ENCODE measurements around the gene SNED1.

The SNED1 gene

GRCh38 chr2:240960309-240960970, 38.0 kb upstream of the SNED1 start:
- DNase-seq = no peak

DNA sequence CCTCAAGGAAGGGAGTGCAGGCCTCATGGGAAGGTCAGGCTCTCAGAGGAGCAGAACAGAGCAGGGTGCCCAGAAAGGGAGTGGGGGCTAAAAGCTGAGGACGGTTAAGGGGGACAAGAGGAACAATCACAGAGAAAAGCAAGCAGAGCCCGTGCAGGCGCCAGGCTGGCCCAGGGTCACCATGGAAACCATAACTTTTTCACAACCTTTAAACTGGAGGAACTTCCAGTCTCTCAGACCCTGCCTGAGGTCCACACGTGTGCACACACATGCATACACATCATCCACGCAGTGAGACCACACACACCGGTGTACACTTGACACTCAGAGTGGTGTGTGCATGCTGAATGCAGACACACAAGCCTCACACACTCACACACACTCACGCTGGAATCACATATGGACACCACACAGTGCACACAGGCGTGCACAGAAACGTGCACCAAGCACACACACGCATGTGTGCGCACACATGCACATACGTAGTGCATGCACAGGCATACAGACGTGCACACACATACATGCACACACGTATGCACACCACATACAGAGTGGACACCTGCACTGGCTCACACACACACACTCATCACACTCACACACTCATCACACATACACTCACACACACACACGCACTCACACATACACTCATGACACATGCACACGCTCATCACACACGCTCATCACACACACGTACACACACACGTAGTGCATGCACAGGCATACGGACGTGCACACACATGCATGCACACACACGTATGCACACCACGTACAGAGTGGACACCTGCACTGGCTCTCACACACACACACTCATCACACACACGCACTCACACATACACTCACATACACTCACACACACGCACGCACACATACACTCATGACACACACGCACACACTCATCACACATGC, 37.2 kb upstream of the SNED1 start:
- DNase-seq = no peak

DNA sequence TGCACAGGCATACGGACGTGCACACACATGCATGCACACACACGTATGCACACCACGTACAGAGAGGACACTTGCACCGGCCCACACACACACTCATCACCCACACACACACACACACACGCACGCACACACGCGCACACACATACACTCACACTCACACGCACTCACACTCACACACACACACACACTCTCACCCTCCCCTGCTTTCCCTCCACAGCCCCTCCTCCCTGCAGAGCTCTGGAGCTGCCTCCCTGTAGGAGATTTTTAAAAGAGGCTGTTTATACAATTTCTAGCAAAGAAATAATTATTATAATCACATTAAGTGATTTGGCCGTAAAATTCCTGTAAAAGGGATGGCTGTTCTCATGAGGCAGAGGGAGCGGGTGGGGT, 36.5 kb upstream of the SNED1 start:
- DNase-seq = no peak

DNA sequence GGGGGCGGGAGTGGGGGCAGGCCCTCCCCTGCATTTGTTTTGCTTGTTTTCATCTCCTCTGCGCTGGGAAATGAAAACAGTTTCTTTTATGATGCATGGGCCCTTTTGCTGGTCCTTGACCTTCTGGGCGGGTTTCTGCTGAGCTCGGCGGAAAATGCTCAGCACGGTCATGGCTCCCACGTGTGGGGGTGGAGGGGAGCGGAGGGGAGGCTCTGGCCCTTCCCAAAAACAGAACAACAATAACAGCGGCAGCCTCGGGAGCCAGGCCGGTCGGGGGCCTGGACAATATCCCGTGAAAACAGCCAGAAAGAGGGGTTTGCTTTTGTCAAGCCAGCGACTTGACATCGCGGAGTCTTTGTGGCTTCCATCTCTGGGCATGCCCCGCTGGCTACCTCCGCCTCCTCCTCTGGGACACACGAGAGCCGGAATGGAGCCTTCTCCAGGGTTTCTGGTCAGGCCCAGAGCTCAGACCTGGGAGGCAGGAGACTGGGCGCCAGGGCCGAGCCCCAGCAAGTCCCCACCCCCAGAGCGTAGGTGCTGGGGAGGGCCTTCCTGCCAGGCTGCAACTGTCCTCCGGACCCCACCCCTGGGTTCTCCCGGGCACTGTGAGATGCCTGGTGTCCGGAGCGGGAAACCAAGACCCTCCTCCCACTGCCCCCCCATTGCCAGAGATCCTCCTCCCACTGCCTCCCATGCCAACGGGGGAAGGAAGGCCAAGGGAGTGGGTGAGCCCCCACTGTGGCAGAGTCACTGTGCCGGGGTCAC, 35.9 kb upstream of the SNED1 start:
- DNase-seq = no peak

DNA sequence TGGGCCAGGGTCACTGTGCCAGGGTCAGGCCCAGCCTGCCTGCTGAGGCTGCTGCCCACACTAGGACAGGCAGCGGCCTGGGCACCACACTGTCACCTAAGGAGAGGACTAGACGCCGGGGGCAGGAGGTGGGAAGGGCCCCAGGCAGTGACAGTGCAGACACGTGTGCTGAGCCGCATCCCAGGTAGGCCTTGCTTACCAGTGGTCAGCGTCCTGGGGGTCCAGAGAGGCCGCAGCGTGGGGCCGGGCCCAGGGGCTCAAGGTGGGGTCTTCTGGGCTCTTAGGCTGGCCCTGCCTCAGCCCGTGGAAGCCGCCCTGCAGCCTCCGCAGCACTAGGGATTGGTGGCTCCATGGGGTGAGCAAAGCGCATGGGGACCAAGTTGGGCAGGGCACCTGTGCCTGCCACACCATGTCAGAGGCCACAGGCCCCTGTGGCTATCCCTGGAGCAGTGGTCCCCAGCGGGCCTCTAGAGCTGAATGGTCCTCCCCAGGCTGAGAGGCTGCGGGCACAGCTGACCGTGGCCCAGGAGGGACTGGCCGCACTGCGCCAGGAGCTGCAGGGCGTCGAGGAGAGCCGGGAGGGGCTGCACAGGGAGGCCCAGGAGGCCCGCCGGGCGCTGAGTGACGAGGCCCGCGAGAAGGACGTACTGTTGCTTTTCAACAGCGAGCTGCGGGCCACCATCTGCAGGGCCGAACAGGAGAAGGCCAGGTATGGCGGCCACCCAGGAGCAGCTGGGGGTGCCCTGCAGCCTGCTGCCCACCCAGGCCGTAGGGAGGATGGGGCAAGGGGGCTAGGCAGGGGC, 35.2 kb upstream of the SNED1 start:
- DNase-seq = no peak

GRCh38 chr2:240963868-240964703, 34.3 kb upstream of the SNED1 start:
- DNase-seq = no peak

- no peak for DNase-seq
Measured at GRCh38 chr2:240964704-240965295, 33.6 kb upstream of the SNED1 start.

DNA sequence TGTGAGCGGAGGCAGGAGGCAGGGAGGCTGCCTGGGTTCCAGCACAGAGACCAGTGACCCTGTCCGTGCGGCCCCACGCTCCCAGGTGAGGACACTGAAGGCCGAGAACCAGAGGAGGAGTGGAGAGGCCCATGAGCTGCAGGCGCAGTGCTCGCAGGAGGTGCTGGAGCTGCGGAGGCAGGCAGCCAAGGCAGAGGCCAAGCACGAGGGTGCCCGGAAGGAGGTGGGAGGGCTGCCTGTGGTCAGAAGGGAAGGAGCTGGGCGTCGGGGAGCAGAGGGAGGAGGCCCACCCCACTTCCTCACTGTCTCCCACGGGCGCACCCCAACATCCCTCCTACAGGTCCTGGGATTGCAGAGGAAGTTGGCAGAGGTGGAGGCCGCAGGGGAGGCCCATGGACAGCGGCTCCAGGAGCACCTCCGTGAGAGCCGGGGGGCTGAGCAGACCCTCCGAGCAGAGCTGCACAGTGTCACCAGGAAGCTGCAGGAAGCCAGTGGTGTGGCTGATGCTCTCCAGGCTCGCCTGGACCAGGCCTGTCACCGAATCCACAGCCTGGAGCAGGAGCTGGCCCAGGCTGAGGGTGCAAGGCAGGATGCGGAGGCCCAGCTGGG, 33.0 kb upstream of the SNED1 start:
- DNase-seq = no peak

DNA sequence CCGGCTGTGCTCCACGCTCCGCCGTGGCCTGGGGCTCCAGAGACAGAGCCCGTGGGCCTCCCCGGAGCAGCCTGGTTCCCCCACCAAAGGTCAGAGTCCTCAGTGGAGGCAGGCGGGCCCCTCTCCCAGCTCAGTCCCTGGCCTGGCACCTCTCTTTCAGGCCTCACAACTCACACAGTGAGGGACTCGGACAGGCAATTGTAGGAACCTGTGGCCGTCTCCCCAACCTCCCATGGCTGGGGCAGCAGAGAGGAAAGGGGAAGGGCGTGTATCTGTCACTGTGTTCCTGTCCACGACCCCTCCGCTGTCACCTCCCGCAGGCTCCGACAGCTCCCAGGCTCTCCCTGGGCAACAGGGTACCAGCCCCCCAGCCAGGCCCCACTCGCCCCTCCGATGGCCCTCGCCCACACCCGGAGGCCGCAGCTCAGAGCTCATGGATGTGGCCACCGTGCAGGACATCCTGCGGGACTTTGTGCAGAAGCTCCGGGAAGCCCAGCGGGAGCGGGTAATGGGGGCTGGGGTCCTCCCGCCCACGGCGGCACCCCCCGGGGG, 32.4 kb upstream of the SNED1 start:
- no peak for DNase-seq

DNA sequence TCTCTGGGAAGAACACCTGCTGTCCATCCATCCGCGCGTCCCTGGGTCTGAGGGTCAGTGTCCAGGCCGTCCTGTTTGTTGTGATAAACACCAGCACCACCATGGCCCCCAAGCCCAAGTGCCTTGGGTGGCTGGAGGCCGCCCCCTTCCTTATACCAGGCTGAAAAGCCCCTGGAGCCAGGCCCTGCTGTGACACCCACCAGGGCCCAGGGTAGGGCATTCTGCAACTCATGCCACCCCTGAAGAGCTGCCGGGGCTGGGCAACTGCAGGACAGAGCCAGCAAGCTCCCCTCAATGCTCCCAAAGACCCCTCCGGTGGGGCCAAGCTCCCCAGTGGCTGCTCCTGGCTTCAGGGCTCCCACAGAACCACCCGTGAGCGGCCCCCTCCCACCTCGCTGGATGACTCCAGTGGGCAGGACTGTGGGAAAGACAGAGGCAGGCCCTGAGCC, 31.9 kb upstream of the SNED1 start:
- no peak for DNase-seq

GRCh38 chr2:240966906-240967680, 31.3 kb upstream of the SNED1 start:
- DNase-seq = no peak

DNA sequence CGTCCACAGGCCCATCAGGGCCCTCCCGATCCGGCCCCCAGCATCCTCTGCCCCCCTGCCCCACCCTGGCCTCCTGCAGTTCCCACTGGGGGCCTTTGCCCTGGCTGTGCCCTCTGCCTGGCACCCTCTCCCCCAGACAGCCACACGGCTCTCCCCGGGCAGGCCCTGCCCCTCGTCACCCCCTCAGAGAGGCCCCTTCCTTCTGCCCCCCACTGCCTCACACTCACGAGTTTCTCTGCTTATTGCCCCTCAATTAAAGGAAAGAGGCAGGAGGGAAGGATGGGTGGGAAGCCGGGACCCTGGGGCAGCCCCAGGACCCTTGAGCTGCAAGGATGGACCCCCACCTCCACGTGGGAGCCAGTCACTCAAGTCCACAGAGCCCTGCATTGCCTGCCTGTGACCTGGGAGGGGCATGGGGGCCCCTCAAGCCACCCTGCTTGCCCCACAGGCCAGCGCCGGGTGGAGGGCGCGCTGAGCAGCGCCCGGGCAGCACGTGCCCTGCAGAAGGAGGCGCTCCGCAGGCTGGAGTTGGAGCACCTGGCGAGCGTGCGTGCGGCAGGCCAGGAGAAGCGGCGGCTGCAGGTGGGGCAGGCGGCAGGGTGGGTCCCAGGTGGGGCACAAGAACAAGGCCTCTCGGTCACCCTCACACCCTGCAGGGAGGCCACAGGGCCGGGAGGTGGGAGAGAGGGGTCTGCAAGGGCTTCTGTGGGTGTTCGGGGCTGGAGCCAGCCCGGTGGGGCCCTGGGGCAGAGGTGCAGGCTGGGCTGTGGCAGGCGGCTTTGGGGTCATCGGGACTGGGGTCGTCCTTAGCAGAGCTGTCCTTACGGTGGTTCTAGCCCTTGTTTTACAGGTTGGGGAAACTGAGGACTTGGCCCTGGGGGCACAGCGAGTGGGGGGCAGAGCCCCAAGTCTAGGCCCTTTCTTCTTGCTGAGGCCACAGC, 30.5 kb upstream of the SNED1 start:
- no peak for DNase-seq

- peak; percentile 8 for DNase-seq
Measured at GRCh38 chr2:240968731-240969624, 29.4 kb upstream of the SNED1 start.

DNA sequence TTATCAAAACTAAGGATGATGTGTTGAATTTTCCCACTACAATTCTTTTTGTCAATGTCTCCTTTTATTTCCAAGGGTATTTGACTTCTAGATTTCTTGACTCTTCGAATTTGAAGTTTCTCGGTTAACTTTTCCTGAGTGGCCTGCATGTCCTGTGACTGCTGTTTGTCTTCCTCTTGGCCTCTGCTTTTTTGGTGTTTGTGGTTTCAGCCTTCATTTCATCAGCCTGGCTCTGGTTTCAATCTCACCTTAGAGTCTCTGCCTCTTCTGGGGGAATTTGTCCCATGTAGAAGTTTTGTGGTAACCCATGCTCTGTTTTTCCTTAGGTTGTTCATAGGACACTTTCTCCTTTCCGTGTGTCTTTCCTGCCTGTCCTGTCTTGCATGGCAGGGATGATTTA, 28.3 kb upstream of the SNED1 start:
- no peak for DNase-seq

GRCh38 chr2:240970816-240971215, 27.6 kb upstream of the SNED1 start:
- no peak for DNase-seq

DNA sequence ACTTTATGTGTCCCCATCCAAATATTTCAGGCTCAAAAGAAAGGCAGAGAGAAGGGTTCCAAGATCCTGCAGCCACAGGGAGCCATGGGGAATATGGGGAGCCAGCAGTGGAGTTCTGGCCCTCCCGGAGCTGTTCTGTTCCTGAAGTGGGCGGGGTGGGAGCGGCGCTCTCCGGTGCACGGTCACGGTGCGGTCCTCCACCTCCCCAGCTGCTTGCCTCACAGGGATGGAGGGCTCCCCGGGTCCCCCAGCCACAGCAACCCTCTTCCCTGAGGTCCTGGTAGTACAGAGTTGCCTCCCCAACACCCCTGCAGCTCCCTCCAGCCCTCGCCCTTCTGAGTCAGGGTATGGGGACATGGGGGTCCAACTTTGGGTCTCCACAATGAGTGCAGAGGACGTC, 26.2 kb upstream of the SNED1 start:
- DNase-seq = no peak
